NB4 (cell line): ENCODE measurements around the gene ACOXL.

ENCODE experiments used
- DNase-seq: peaks from one replicate; pipeline ENCODE4 v3.0.0; 2010; ENCODE audit warnings: low read depth
- H3K4me3 ChIP-seq: one replicate; pipeline ENCODE4 v1.5.1; 2011; ENCODE audit warnings: mild to moderate bottlenecking, low read depth, low read length, moderate library complexity
- CTCF ChIP-seq: IDR thresholded peaks from one replicate; pipeline ENCODE4 v1.5.1; 2012; ENCODE audit warnings: low read depth, low read length
- MAX ChIP-seq: IDR thresholded peaks from 2 replicates; pipeline ENCODE4 v1.6.1; 2011; ENCODE audit warnings: low read depth, low read length
- MYC ChIP-seq: IDR thresholded peaks from 2 replicates; pipeline ENCODE4 v1.6.1; 2011; ENCODE audit warnings: low read depth, low read length
- POLR2A ChIP-seq: IDR thresholded peaks from 2 replicates; pipeline ENCODE4 v1.6.1; 2011; ENCODE audit warnings: mild to moderate bottlenecking; ENCODE audit not compliant: insufficient read length; ENCODE audit errors: extremely low read depth

ACOXL gene

GRCh38 chr2:110743600-110743999 lies 11.2 kb downstream of the ACOXL start:
- TF ChIP-seq POLR2A (no peak), MYC (no peak), CTCF (no peak)
- no peak overlapping the region for H3K4me3 ChIP-seq
- DNase-seq, result no peak

- H3K4me3 ChIP-seq, result no peak overlapping the region
- no peak for TF ChIP-seq MAX
- TF ChIP-seq POLR2A, result no peak
- TF ChIP-seq MYC, result no peak
- no peak for TF ChIP-seq CTCF
- no peak for DNase-seq
These were observed 12.1 kb downstream of the ACOXL start for GRCh38 chr2:110744429-110744828.

- no peak overlapping the region for H3K4me3 ChIP-seq
- no peak for TF ChIP-seq MYC
- TF ChIP-seq POLR2A, result no peak
- TF ChIP-seq MAX, result no peak
- TF ChIP-seq CTCF, result no peak
- no peak for DNase-seq
These were observed 12.7 kb downstream of the ACOXL start for GRCh38 chr2:110745048-110745447.

- TF ChIP-seq MAX, result no peak
- TF ChIP-seq POLR2A, result no peak
- no peak for TF ChIP-seq MYC
- no peak overlapping the region for H3K4me3 ChIP-seq
- no peak for DNase-seq
These were observed 14.5 kb downstream of the ACOXL start for GRCh38 chr2:110746586-110747521.

GRCh38 chr2:110747522-110748488 lies 15.4 kb downstream of the ACOXL start:
- DNase-seq, result no peak
- TF ChIP-seq CTCF, result no peak
- no peak for TF ChIP-seq MYC
- no peak for TF ChIP-seq MAX
- TF ChIP-seq POLR2A, result no peak
- no peak overlapping the region for H3K4me3 ChIP-seq

GRCh38 chr2:110748489-110748867 lies 16.1 kb downstream of the ACOXL start:
- no peak overlapping the region for H3K4me3 ChIP-seq
- no peak for TF ChIP-seq MYC
- TF ChIP-seq MAX, result no peak
- TF ChIP-seq POLR2A, result no peak
- no peak for TF ChIP-seq CTCF
- peak; percentile 10 for DNase-seq
